HG03064 (cell line): ENCODE measurements around the gene ADCYAP1R1.

Experiments used
- ATAC-seq: cut with Tn5 transposase; IDR thresholded peaks from one replicate; pipeline ENCODE4 v1.9.1; 2021; ENCODE audit warnings: low read depth; ENCODE audit not compliant: unreplicated experiment

ADCYAP1R1 gene

GRCh38 chr7:31102973-31103850, 51.1 kb downstream of the ADCYAP1R1 start:
- ATAC-seq = no peak

- no peak for ATAC-seq
Observed at GRCh38 chr7:31104361-31105255, 52.5 kb downstream of the ADCYAP1R1 start.

- ATAC-seq = no peak
Observed at GRCh38 chr7:31105256-31105950, 53.3 kb downstream of the ADCYAP1R1 start.

GRCh38 chr7:31106303-31107105, 54.4 kb downstream of the ADCYAP1R1 start:
- no peak for ATAC-seq

GRCh38 chr7:31107106-31108090, 55.3 kb downstream of the ADCYAP1R1 start:
- no peak for ATAC-seq

- ATAC-seq = no peak
Observed at GRCh38 chr7:31108097-31108657, 56.1 kb downstream of the ADCYAP1R1 start.

- ATAC-seq = no peak
Observed at GRCh38 chr7:31109751-31110150, 57.6 kb downstream of the ADCYAP1R1 start.

GRCh38 chr7:31110331-31111108, 58.4 kb downstream of the ADCYAP1R1 start:
- ATAC-seq = no peak

GRCh38 chr7:31111109-31111451, 59.0 kb downstream of the ADCYAP1R1 start:
- ATAC-seq = no peak

- no peak for ATAC-seq
Observed at GRCh38 chr7:31113660-31114059, 61.6 kb downstream of the ADCYAP1R1 start.

- ATAC-seq = no peak
Observed at GRCh38 chr7:31114593-31115343, 62.7 kb downstream of the ADCYAP1R1 start.

- no peak for ATAC-seq
Observed at GRCh38 chr7:31116615-31117014, 64.5 kb downstream of the ADCYAP1R1 start.

- no peak for ATAC-seq
Observed at GRCh38 chr7:31119249-31119648, 67.1 kb downstream of the ADCYAP1R1 start.

- no peak for ATAC-seq
Observed at GRCh38 chr7:31120800-31121513, 68.8 kb downstream of the ADCYAP1R1 start.

GRCh38 chr7:31121601-31122000, 69.5 kb downstream of the ADCYAP1R1 start:
- no peak for ATAC-seq

GRCh38 chr7:31122649-31123058, 70.5 kb downstream of the ADCYAP1R1 start:
- ATAC-seq = no peak

GRCh38 chr7:31123321-31123720, 71.2 kb downstream of the ADCYAP1R1 start:
- ATAC-seq = no peak
